HCT116 (cell line): Measurements from ENCODE around the gene PPP1CB. TPM values are rescaled to one million over a fixed set of nuclear protein-coding genes. Genes with fewer than 3 reads are reported as not detected.

Experiments
- ATAC-seq: fragments of 200-7000 bp; cut with Tn5 transposase; 2 replicates; pipeline ENCODE4 v1.9.1; 2020; ENCODE audit warnings: mild to moderate bottlenecking, moderate library complexity
- BruUV-seq: library from RNA; stranded (reverse); fragments of 400-500 nt; replicated peaks from 2 replicates; lab custom pipeline; 2021; lab: Mats Ljungman, UMichigan
- CTCF ChIA-PET: fragments of 300-600 bp; sonication (Branson Sonifier 250); formaldehyde crosslinking; loops from one replicate; lab custom pipeline; 2021; ENCODE audit warnings: antibody characterized with exemption; lab: Charles Lee
- POLR2A ChIA-PET: fragments of 300-600, 350-600 bp; sonication (Branson Sonifier 250); formaldehyde crosslinking; loops from one replicate; lab custom pipeline; 2021; ENCODE audit warnings: antibody characterized with exemption; lab: Charles Lee
- RAD21 ChIA-PET, 2 experiments: fragments of 300-600 bp; sonication (Branson Sonifier 250); formaldehyde crosslinking; loops; one replicate each; lab custom pipeline; 2023; ENCODE audit warnings: low total read pairs in 2 of 2; ENCODE audit not compliant: uncharacterized antibody in 2 of 2, unreplicated experiment in 2 of 2, low non-redundant PET in 1 of 2; lab: Charles Lee
- DNase-seq: peaks from one replicate; pipeline ENCODE4 v3.0.0-alpha.2; 2010; ENCODE audit warnings: low read depth, low spot score
- H2AFZ ChIP-seq: fragments of 200-600 bp; shearing (Covaris generic), sonication (generic); 2 replicates; pipeline ENCODE4 v1.6.1; 2017; ENCODE audit warnings: low read depth, mixed run types, mixed read lengths, antibody characterized with exemption, low read length; ENCODE audit not compliant: poor library complexity, severe bottlenecking
- H3K27ac ChIP-seq: 2 replicates; pipeline ENCODE4 v1.5.1; 2012; ENCODE audit warnings: low read depth, low read length
- H3K27me3 ChIP-seq: fragments of 200-600 bp; sonication (generic); 2 replicates; pipeline ENCODE4 v1.6.1; 2016; ENCODE audit warnings: mixed run types, low read length, mixed read lengths; ENCODE audit not compliant: insufficient read depth
- H3K36me3 ChIP-seq, 2 experiments: fragments of 200-500 bp in 1 of 2; fragments of 200-600 bp in 1 of 2; sonication (Bioruptor generic) in 1 of 2; sonication (generic) in 1 of 2; 2 replicates each; pipeline versions ENCODE4 v1.5.1 to v1.6.1; 2014 to 2016; ENCODE audit warnings: low read length in 2 of 2, inconsistent platforms in 1 of 2, mixed read lengths in 1 of 2, mixed run types in 1 of 2; ENCODE audit not compliant: insufficient read depth in 2 of 2, control insufficient read depth in 1 of 2
- H3K4me1 ChIP-seq, 2 experiments: fragments of 200-600 bp in 1 of 2; sonication (generic) in 1 of 2; 2 replicates each; pipeline versions ENCODE4 v1.5.1 to v1.6.1; 2012 to 2017; ENCODE audit warnings: low read length in 2 of 2, inconsistent platforms in 1 of 2, mild to moderate bottlenecking in 1 of 2, mixed read lengths in 1 of 2, mixed run types in 1 of 2, moderate library complexity in 1 of 2; ENCODE audit not compliant: insufficient read depth in 2 of 2, control insufficient read depth in 1 of 2
- H3K4me2 ChIP-seq: fragments of 200-600 bp; sonication (generic); 2 replicates; pipeline ENCODE4 v1.6.1; 2017; ENCODE audit warnings: mixed run types, low read length, mixed read lengths
- H3K4me3 ChIP-seq, 2 experiments: fragments of 200-600 bp in 1 of 2; sonication (generic) in 1 of 2; replicated peaks in 1 of 2; 2 replicates each; pipeline ENCODE4 v1.5.1; 2011 to 2016; ENCODE audit warnings: low read length in 2 of 2, control low read depth in 1 of 2, low read depth in 1 of 2, mild to moderate bottlenecking in 1 of 2, mixed read lengths in 1 of 2, mixed run types in 1 of 2
- H3K79me2 ChIP-seq: fragments of 200-600 bp; sonication (generic); 2 replicates; pipeline ENCODE4 v1.6.1; 2017; ENCODE audit warnings: mild to moderate bottlenecking, mixed run types, low read length, moderate library complexity, mixed read lengths; ENCODE audit not compliant: insufficient read depth
- H3K9ac ChIP-seq: fragments of 200-600 bp; sonication (generic); 2 replicates; pipeline ENCODE4 v1.6.1; 2016; ENCODE audit warnings: low read length, mixed read lengths
- H3K9me2 ChIP-seq: fragments of 200-600 bp; sonication (generic), shearing (Covaris generic); 2 replicates; pipeline ENCODE4 v1.6.1; 2017; ENCODE audit warnings: mixed run types, mild to moderate bottlenecking, moderate library complexity; ENCODE audit not compliant: insufficient read depth
- H3K9me3 ChIP-seq, 2 experiments: fragments of 200-500 bp in 1 of 2; fragments of 200-600 bp in 1 of 2; sonication (Bioruptor generic) in 1 of 2; sonication (generic) in 1 of 2; 2 replicates each; pipeline ENCODE4 v1.6.1; 2014 to 2017; ENCODE audit warnings: low read length in 2 of 2, mixed read lengths in 2 of 2, inconsistent platforms in 1 of 2, low read depth in 1 of 2, mild to moderate bottlenecking in 1 of 2, mixed run types in 1 of 2, moderate library complexity in 1 of 2; ENCODE audit not compliant: control insufficient read depth in 1 of 2, insufficient read depth in 1 of 2
- H4K20me1 ChIP-seq: fragments of 200-600 bp; sonication (generic), shearing (Covaris generic); 2 replicates; pipeline ENCODE4 v1.6.1; 2017; ENCODE audit warnings: mixed run types, mild to moderate bottlenecking, moderate library complexity; ENCODE audit not compliant: insufficient read depth
- ATF3 ChIP-seq: IDR thresholded peaks from 2 replicates; pipeline ENCODE4 v1.6.1; 2012
- CBX3 ChIP-seq: IDR thresholded peaks from 2 replicates; pipeline ENCODE4 v1.6.1; 2012; ENCODE audit warnings: low read depth
- CEBPB ChIP-seq: IDR thresholded peaks from 2 replicates; pipeline ENCODE4 v1.6.1; 2012; ENCODE audit warnings: low read depth
- CTCF ChIP-seq, 3 experiments: fragments of 200-600 bp in 1 of 3; sonication (generic) in 1 of 3; IDR thresholded peaks in 2 of 3; conservative IDR thresholded peaks in 1 of 3; 2 replicates each; pipeline ENCODE4 v1.5.1; 2012 to 2017; ENCODE audit warnings: low read depth in 2 of 3, low read length in 2 of 3, antibody characterized with exemption in 1 of 3, borderline replicate concordance in 1 of 3, control low read depth in 1 of 3, mild to moderate bottlenecking in 1 of 3, mixed read lengths in 1 of 3, mixed run types in 1 of 3, moderate library complexity in 1 of 3; ENCODE audit not compliant: insufficient read depth in 1 of 3
- EGR1 ChIP-seq: IDR thresholded peaks from 2 replicates; pipeline ENCODE4 v1.6.1; 2012; ENCODE audit warnings: low read depth
- EZH2 ChIP-seq: fragments of 200-600 bp; sonication (generic); IDR thresholded peaks from 2 replicates; pipeline ENCODE4 v1.6.1; 2017; ENCODE audit warnings: antibody characterized with exemption, mixed run types
- EZH2phosphoT487 ChIP-seq: fragments of 200-600 bp; IDR thresholded peaks from 2 replicates; pipeline ENCODE4 v1.6.1; 2018; ENCODE audit warnings: antibody characterized with exemption, borderline replicate concordance
- FOSL1 ChIP-seq: IDR thresholded peaks from 2 replicates; pipeline ENCODE4 v1.6.1; 2012; ENCODE audit warnings: low read depth
- POLR2AphosphoS5 ChIP-seq: IDR thresholded peaks from 2 replicates; pipeline ENCODE4 v1.6.1; 2011; ENCODE audit warnings: mild to moderate bottlenecking, low read depth, low read length, moderate library complexity
- REST ChIP-seq: IDR thresholded peaks from 2 replicates; pipeline ENCODE4 v1.6.1; 2012; ENCODE audit warnings: low read depth
- SP1 ChIP-seq: IDR thresholded peaks from 2 replicates; pipeline ENCODE4 v1.6.1; 2012; ENCODE audit warnings: low read depth
- TCF7L2 ChIP-seq: IDR thresholded peaks from 2 replicates; pipeline ENCODE4 v1.7.0; 2011; ENCODE audit warnings: borderline replicate concordance, inconsistent platforms; ENCODE audit not compliant: insufficient read depth, insufficient read length; ENCODE audit errors: extremely low read depth
- ZFX ChIP-seq: fragments of 450-650 bp; IDR thresholded peaks from 2 replicates; pipeline ENCODE4 v1.6.1; 2017
- intact Hi-C: fragments of 100-400 bp; cut with micrococcal nuclease; formaldehyde crosslinking; loops from 2 replicates; pipeline ENCODE4 v1.10.0; 2022
- total RNA-seq: library from RNA; stranded (reverse); gene quantifications from one replicate; pipeline ENCODE4 v1.2.1, GENCODE V29; 2021; ENCODE audit not compliant: unreplicated experiment

The PPP1CB gene
- total RNA-seq, 1 experiment from 2014 or later = 174 TPM

DNA sequence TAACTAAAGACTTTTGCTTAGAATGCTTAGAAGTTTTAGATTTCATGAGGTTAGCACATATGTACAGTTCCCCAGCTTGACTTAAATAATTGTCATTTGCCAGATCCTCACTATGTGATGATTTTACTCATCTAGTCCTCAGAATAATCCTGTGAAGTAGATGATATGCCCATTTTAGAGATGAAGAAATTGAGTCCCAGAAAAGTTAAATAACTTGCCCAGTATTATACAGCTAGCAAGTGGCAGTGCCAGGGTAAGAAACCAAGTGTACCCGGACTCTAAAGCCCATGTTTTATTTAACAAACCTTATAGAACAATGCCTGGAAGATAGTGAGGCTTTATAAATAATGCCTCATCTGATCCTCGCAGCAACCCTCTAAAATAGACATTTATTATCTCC, 87.3 kb downstream of the PPP1CB start:
- Histone ChIP-seq H3K36me3 (no peaks in the 10 kb centered on the region), H2AFZ (no peak overlapping the region), H3K9me2 (no peaks in the 10 kb centered on the region), H3K9ac (no peak overlapping the region), H3K79me2 (no peaks in the 10 kb centered on the region), H3K4me3 (no peak overlapping the region), H3K9me3 (no peaks in the 10 kb centered on the region), H3K4me2 (no peak overlapping the region), H3K4me1 (no peaks in the 10 kb centered on the region), H3K27ac (no peak overlapping the region), H4K20me1 (no peaks in the 10 kb centered on the region), H3K27me3 (no peaks in the 10 kb centered on the region)
- intact Hi-C loops = loop anchor here (10.0 kb wide), 1 partner anchor 356 kb away; no protein-coding TSS in a partner anchor
- TF ChIP-seq TCF7L2 (no peak), SP1 (no peak), REST (no peak), ATF3 (no peak), CEBPB (no peak), EZH2phosphoT487 (no peak), ZFX (no peak), EGR1 (no peak), FOSL1 (no peak), CBX3 (no peak), EZH2 (no peak), CTCF (IDR thresholded peaks at IDR 0.05 in 2 of 3, conservative IDR thresholded peaks at IDR 0.05 in 1 of 3; ENCODE audit: borderline replicate concordance in 1 of 3, insufficient read depth in 1 of 3, low read depth in 2 of 3, low read length in 2 of 3) (no peak), POLR2AphosphoS5 (no peak)
- ChIA-PET CTCF (no interaction called here), RAD21 (no interaction called here), POLR2A (no interaction called here)
- DNase-seq = no peak
- ATAC-seq = no peak
- no TSS peak for BruUV-seq
